ENCODE measurements around the gene SAA1.

DNA sequence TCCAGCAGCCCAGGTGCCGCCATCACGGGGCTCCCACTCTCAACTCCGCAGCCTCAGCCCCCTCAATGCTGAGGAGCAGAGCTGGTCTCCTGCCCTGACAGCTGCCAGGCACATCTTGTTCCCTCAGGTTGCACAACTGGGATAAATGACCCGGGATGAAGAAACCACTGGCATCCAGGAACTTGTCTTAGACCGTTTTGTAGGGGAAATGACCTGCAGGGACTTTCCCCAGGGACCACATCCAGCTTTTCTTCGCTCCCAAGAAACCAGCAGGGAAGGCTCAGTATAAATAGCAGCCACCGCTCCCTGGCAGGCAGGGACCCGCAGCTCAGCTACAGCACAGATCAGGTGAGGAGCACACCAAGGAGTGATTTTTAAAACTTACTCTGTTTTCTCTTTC lies at the start of gene SAA1:
- TF ChIP-seq CTCF (conservative IDR thresholded peaks at IDR 0.05) (no peak), ZFX (IDR thresholded peaks at IDR 0.05) (no peak)

All from C4-2B (cell line).